Mesothelial cell of epicardium (in vitro differentiated cells): ENCODE measurements around the gene TMEM50A. TPM values are rescaled to one million over a fixed set of nuclear protein-coding genes. Genes with fewer than 3 reads are reported as not detected.
"Not testable (repeated sequence)": the region's sequence is repeated elsewhere in the genome, so short reads cannot be mapped to it uniquely, and the experiment has no call there.

Experiments
- DNase-seq, 2 experiments: peaks; one replicate each; pipeline ENCODE4 v3.0.0; 2021; ENCODE audit warnings: low spot score in 2 of 2; ENCODE audit not compliant: unreplicated experiment in 2 of 2
- H3K27ac Mint-ChIP-seq: 2 replicates; pipeline ENCODE4 v1.8.0; 2021; ENCODE audit warnings: mixed read lengths
- H3K27me3 Mint-ChIP-seq: 2 replicates; pipeline ENCODE4 v1.8.0; 2021; ENCODE audit warnings: low read depth, mixed read lengths
- H3K36me3 Mint-ChIP-seq: 2 replicates; pipeline ENCODE4 v1.8.0; 2021; ENCODE audit warnings: mixed read lengths
- H3K4me1 Mint-ChIP-seq: 2 replicates; pipeline ENCODE4 v1.8.0; 2021; ENCODE audit warnings: mixed read lengths
- H3K4me3 Mint-ChIP-seq: 2 replicates; pipeline ENCODE4 v1.8.0; 2021; ENCODE audit warnings: mild to moderate bottlenecking, moderate library complexity, mixed read lengths
- H3K9me3 Mint-ChIP-seq: 2 replicates; pipeline ENCODE4 v1.8.0; 2021; ENCODE audit warnings: mixed read lengths
- total RNA-seq: library from RNA; stranded (reverse); gene quantifications from 3 replicates; pipeline ENCODE4 v1.2.1, GENCODE V29; 2021
- TF ChIP-seq, protein P1 (sequence below): fragments of 200-600 bp; sonication (generic); IDR thresholded peaks from one replicate; pipeline ENCODE4 v1.5.0; 2021; ENCODE audit warnings: antibody characterized with exemption; ENCODE audit not compliant: unreplicated experiment

Gene TMEM50A
- total RNA-seq, 1 donor from 2014 or later, result 66.1 TPM

DNA sequence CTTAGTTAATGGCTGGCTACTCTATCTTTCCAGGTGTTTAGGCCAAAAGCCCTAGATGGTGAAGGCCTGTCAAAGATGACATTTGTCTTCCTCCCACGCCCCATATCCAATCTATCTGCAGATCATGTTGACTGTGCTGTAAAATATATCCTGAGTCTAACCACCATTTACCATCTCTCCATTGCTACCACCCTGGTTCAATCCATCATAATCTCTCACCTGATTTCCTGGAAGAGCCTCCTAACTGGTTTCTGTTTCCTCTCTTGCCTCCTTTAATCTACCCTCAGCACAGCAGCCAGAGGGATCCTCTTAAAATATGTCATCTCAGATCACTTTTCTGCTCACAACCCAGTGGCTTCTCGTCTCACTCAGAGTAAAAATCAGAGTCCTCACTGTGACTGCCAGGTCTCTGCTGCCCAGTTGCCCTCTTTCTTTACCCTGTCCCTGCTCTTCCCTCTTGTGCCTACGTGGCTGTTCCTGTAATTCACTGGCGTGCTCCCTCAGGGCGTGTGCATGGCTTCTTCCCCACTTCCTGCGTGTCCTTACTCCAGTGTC is 17.8 kb downstream of the TMEM50A start:
- no peak for DNase-seq
- H3K27me3 Mint-ChIP-seq, result no peaks in the 10 kb centered on the region
- no peaks in the 10 kb centered on the region for H3K4me1 Mint-ChIP-seq

DNA sequence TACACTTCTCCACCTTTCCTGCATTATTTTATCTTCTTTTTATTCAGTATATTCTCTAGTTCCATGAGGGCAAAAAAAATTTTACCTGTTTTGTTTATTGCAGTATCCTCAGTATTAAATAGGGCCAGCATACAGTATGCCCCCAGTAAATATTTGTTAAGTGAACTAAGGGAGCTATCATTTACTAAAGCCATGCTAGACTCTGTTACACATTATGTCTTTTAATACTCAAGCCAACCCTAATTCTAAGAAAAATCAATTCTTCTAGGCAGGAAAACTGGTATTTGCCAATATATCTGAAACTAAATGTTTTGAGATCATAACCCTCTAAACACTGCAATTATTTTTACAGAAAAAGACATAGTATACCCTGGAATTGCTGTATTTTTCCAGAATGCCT is 18.3 kb downstream of the TMEM50A start:
- Mint-ChIP-seq H3K9me3 (no peaks in the 10 kb centered on the region), H3K4me3 (no peak overlapping the region), H3K27ac (no peak overlapping the region), H3K27me3 (no peaks in the 10 kb centered on the region), H3K36me3 (peaks cover 34% of the 10 kb centered on the region), H3K4me1 (no peaks in the 10 kb centered on the region)
- TF ChIP-seq, protein P1, sequence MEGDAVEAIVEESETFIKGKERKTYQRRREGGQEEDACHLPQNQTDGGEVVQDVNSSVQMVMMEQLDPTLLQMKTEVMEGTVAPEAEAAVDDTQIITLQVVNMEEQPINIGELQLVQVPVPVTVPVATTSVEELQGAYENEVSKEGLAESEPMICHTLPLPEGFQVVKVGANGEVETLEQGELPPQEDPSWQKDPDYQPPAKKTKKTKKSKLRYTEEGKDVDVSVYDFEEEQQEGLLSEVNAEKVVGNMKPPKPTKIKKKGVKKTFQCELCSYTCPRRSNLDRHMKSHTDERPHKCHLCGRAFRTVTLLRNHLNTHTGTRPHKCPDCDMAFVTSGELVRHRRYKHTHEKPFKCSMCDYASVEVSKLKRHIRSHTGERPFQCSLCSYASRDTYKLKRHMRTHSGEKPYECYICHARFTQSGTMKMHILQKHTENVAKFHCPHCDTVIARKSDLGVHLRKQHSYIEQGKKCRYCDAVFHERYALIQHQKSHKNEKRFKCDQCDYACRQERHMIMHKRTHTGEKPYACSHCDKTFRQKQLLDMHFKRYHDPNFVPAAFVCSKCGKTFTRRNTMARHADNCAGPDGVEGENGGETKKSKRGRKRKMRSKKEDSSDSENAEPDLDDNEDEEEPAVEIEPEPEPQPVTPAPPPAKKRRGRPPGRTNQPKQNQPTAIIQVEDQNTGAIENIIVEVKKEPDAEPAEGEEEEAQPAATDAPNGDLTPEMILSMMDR, result no peak
- DNase-seq, result no peak

More for the DNA sequence above, 17.8 kb downstream of the TMEM50A start:
- TF ChIP-seq, protein P1, result no peak
- Mint-ChIP-seq H3K27ac (no peak overlapping the region), H3K9me3 (no peaks in the 10 kb centered on the region), H3K36me3 (peaks cover 32% of the 10 kb centered on the region), H3K4me3 (no peak overlapping the region)

DNA sequence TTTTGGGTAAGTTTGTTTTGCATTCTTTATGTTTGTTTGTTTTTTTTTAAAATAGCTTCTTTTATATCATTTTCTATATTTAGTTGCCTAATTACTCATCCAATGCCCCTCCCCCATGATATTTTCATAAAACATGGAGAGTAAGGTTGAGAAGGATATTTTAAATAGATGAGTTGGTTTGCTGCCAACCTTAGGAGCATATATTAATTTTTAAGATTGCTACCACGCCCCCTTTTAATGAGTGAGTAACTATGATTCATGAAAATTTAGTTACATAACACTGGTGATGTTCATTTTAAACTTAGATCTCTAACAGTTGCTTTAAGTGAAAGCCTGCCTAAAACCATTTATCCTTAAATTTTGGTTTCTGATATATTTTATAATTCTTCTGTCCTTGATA is 18.7 kb downstream of the TMEM50A start:
- TF ChIP-seq, protein P1, result no peak
- no peak for DNase-seq
- H3K27me3 Mint-ChIP-seq, result no peaks in the 10 kb centered on the region
- H3K27ac Mint-ChIP-seq, result no peak overlapping the region
- peaks cover 4% of the 10 kb centered on the region for H3K4me1 Mint-ChIP-seq
- no peak overlapping the region for H3K4me3 Mint-ChIP-seq
- no peaks in the 10 kb centered on the region for H3K9me3 Mint-ChIP-seq
- H3K36me3 Mint-ChIP-seq, result peaks cover 34% of the 10 kb centered on the region

DNA sequence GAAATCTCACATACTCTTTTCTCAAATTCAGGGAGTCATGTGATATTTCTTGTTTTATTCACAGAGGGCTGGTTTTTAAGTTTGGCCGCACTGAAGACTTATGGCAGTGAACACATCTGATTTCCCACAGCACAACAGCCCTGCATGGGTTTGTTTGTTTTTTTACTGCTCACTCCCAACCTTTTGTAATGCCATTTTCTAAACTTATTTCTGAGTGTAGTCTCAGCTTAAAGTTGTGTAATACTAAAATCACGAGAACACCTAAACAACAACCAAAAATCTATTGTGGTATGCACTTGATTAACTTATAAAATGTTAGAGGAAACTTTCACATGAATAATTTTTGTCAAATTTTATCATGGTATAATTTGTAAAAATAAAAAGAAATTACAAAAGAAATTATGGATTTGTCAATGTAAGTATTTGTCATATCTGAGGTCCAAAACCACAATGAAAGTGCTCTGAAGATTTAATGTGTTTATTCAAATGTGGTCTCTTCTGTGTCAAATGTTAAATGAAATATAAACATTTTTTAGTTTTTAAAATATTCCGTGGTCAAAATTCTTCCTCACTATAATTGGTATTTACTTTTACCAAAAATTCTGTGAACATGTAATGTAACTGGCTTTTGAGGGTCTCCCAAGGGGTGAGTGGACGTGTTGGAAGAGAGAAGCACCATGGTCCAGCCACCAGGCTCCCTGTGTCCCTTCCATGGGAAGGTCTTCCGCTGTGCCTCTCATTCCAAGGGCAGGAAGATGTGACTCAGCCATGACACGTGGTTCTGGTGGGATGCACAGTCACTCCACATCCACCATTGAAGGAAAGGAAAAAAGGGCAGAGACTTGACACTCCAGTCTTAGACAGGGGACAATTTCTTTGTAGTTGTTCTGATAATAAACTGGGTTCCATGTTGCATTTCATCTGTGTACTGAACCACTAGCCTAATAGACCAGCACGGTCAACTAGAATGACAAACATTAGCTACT is 22.8 kb downstream of the TMEM50A start:
- peak overlapping the region; percentile 20 for H3K27ac Mint-ChIP-seq
- no peak for DNase-seq
- H3K4me3 Mint-ChIP-seq, result no peak overlapping the region
- TF ChIP-seq, protein P1, result no peak
- H3K4me1 Mint-ChIP-seq, result peaks cover 7% of the 10 kb centered on the region
- H3K9me3 Mint-ChIP-seq, result no peaks in the 10 kb centered on the region
- H3K36me3 Mint-ChIP-seq, result peaks cover 29% of the 10 kb centered on the region
- no peaks in the 10 kb centered on the region for H3K27me3 Mint-ChIP-seq

DNA sequence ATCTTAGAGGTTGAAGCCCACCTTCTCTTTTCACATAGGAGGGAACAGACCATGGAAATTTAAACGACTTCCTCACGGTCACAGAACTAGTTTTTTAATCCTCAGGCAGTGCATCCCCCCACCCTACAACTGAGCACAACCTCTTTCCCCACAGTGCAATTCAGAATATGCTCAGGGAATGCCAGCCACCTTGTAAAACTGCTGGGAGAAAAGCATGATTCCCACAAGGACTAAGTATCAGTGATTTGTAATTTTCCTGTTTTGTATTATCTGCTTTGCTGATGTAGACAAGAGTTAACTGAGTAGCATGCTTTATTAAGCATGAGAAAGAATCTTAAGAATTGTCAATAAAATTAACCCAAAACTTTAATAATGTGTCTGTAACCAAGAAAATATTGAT is 23.8 kb downstream of the TMEM50A start:
- DNase-seq, result no peak
- Mint-ChIP-seq H3K27me3 (no peaks in the 10 kb centered on the region), H3K4me1 (peaks cover 7% of the 10 kb centered on the region), H3K27ac (peak overlapping the region; percentile 66), H3K4me3 (no peak overlapping the region), H3K9me3 (no peaks in the 10 kb centered on the region), H3K36me3 (peaks cover 23% of the 10 kb centered on the region)
- TF ChIP-seq, protein P1, result no peak

DNA sequence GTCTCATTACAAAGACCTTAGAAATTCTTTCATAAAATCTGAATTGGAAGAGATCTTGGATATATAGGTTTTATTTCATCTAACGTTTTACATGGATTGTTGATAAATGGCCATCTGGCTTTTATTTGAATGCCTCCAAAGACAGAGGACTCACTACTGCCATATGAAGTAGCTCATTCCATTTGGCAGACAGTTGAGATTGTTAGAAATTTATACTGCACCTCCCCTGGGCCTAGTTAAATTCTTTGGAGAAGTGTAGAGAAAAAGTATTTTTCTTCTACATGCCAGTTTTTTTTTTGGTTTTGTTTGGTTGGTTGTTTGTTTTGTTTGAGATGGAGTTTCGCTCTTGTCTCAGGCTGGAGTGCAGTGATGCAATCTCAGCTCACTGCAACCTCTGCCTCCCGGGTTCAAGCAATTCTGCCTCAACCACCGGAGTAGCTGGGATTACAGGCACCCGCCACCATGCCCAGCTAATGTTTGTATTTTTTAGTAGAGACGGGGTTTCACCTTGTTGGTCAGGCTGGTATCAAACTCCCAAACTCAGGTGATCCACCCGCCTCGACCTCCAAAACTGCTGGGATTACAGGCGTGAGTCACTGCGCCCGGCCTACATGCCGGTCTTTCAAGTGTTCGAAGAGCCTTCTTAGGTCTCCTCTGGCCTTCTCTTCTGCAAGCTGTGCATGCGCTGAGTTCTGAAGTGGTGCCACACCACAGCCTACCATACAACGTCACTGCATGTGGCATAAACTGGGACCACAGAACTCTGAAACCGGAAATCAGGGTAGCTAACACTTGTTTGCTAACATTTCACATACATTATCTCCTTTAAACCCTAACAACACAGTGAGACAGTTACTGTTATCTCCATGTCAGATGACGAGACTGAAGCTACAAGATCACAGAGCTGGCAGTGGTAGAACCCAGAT is 24.8 kb downstream of the TMEM50A start:
- not testable (repeated sequence) for H3K9me3 Mint-ChIP-seq, H3K4me3 Mint-ChIP-seq, H3K27me3 Mint-ChIP-seq, H3K4me1 Mint-ChIP-seq, DNase-seq
- peaks cover 19% of the 10 kb centered on the region for H3K36me3 Mint-ChIP-seq
- peak overlapping the region; percentile 59 for H3K27ac Mint-ChIP-seq
